HG03460 (cell line): ENCODE measurements around the gene SCMH1.
A peak's percentile ranks its signal among the peaks of the same experiment; 100 is the strongest.

Experiments used
- ATAC-seq: cut with Tn5 transposase; IDR thresholded peaks from one replicate; pipeline ENCODE4 v1.9.1; 2021; ENCODE audit not compliant: unreplicated experiment

SCMH1 gene

DNA sequence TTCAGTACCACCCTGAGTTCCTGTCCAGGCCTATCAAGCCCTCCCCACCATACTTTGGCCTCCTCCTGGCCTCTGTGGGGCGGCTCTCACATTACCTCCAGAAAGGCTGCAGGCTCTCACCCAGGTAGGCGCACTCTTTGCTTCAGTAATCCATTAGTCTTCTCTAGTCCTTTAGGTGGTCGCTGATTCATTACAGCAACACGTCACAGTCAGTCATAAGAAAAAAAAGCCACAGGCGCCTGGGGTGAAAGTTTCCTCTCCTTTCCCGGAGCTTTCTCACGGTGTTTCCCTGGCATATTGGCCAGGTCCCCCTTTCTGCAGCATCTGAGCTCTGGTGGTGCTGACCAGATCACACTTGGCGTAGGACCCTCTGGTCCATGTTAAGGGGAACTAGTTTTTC lies 232.6 kb downstream of the SCMH1 start:
- ATAC-seq, result no peak

- ATAC-seq, result no peak
Observed at GRCh38 chr1:41006942-41007865, 234.9 kb downstream of the SCMH1 start.

- ATAC-seq, result no peak
Observed at GRCh38 chr1:41005876-41006275, 236.2 kb downstream of the SCMH1 start.

DNA sequence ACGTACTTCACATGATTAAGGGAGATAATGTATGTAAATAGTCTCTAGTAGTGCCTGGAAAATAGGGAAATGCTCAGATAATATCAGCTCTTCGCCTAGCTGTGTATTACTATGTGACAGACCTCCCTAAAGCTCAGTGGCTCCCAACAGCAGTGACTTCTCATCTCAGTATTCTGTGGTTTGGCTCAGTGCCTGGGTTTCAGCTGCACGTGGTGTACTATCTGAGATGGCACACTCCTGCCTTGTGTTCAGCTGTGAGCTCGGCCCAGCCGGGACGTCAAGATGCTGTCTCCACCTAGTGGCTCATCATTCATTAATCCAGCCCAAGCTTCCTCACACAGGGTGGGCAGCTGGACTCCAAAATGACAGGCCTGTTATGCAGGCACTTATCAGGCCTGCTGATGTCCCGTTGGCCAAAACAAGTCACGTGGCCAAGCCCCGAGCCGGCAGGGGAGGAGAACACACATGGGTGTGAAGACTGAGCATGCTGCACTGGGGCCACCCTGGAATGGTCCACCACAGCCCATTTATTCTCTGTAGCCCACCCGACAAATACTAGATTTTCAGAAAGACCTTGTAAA lies 238.4 kb downstream of the SCMH1 start:
- ATAC-seq, result peak; percentile 93

DNA sequence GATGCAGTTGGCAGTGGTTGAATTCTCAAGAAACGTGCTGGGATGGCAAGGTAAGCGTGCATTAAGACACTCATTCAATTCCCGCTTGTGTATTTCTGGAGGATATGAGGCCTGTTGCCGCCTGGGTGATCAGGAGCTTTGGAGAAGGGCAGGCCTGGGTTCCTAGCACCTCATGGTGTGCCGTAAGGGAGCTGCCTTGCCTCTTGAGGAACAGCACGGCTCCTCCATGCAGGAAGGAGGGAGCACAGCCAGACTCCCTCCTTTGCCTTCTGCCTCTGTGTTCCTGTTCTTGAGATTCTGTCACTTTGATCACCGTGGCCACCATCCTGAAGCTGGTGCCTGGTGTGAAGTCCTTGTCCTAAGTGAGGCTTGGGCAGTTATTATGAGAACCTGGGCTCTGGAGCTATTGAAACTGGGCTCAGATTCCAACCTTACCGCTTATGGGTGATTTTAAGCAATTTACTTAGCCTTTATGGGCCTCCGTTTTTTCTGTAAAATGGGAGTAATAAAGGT lies 238.9 kb downstream of the SCMH1 start:
- no peak for ATAC-seq

GRCh38 chr1:40998668-40999067 lies 243.4 kb downstream of the SCMH1 start:
- ATAC-seq, result no peak

- ATAC-seq, result no peak
Observed at GRCh38 chr1:40997096-40997495, 245.0 kb downstream of the SCMH1 start.

DNA sequence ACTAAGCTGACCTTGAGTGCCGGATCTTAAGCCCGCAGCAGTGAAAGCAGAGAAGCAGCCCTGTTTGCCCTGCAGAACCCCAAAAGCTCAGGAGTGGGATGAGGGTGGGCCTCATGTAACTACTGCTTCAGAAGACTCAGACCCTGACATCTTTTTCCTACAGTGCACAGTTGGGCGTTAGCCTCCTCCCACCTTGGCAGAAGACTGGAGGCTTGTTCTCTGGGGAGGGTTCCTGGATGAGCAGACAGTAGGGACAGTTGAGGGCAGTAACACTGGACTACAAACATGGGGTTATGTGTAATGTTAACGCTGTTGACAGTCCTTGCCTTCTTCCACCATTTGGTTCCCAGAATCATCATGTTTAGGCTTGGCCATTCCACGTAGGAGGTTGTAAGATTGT lies 253.0 kb downstream of the SCMH1 start:
- no peak for ATAC-seq

DNA sequence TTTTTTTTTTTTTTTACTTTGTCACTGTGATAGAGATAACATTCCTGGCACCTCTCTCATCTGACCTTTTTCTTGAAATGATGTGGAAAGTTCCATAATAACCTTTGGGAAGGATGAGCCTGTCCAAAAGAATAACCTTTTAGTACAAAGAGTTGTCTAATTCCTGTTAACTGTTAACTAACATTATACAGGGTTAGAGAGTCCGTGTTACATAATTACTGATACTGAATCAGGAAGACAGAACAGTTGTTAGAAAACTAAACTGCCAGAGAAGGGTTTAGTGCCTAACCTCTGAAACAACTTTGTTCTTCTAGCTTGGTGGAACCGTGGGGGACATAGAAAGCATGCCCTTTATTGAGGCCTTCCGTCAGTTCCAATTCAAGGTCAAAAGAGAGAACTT lies 253.8 kb downstream of the SCMH1 start:
- no peak for ATAC-seq

DNA sequence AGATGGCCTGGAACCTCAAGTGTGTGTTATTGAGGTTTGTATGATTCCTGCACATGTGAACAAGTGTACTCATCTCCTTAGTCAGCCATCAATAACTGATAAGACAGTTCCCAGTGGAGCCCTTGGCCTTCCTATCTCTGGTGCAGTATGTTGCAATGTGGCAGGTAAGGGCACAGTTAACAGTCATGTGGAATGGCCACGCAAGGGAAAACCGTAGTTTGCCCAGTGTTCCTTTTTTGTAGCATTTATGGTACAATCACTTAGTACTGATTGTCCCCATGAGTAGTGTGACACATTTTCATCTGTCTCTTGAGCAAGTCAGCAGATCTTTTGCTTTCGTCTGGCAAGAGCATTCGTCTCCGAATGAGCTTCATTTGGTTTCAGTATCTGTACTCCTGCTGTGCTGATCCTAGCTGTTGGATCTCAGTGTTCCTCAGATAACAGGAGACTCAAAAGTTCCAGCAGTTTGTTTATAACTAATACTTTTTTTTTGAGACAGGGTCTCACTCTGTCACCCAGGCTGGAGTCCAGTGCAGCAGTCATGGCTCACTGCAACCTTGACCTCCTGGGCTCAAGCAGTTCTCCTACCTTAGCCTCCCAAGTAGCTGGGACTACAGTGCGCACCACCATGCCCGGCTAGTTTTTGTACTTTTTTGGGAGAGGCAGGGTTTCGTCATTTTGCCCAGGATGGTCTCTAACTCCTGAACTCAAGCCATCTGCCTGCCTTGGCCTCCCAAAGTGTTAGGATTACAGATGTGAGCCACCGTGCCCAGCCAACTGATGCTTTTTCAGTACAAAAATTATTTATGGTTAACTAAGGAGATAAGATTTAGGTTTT lies 254.4 kb downstream of the SCMH1 start:
- ATAC-seq, result no peak

DNA sequence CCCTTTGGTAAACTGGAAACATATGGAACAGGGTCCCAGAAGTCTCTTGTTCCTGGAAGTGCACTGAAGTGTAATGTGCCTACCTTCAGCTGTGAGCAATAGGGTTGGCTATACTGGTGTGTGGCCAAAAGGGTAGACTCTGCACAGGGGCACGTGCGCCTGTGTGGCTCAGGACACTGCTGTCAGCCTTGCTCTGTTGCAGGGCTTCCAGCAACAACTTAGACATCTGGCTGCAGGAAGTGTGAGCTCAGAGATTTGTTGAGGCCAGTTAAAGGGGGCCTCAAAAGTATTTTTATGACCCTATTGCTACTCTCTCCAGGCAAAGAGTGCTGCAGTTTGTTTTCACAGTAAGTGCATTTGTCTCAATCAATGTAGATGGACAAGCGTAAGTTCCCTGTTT lies 255.2 kb downstream of the SCMH1 start:
- no peak for ATAC-seq

- no peak for ATAC-seq
Observed at GRCh38 chr1:40986328-40986783, 255.8 kb downstream of the SCMH1 start.

GRCh38 chr1:40985875-40986274 lies 256.2 kb downstream of the SCMH1 start:
- ATAC-seq, result no peak

GRCh38 chr1:40985161-40985560 lies 256.9 kb downstream of the SCMH1 start:
- no peak for ATAC-seq

DNA sequence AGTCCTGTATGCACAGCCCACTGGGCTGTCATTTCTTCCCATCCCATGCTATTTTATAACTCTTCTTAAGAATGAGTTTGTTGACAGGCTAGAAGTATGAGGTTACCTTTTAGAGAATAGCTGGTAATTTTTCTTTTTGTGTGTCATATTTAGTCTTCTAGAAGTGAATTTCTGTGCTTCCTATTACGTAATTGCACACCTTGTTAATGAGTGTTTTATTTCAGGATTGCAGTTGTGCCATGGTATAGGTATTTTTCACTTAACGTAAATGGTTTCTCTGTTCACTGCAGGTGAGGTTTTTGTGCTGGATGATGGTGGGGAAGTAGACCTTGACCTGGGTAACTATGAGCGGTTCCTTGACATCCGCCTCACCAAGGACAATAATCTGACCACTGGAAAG lies 257.6 kb downstream of the SCMH1 start:
- ATAC-seq, result no peak

DNA sequence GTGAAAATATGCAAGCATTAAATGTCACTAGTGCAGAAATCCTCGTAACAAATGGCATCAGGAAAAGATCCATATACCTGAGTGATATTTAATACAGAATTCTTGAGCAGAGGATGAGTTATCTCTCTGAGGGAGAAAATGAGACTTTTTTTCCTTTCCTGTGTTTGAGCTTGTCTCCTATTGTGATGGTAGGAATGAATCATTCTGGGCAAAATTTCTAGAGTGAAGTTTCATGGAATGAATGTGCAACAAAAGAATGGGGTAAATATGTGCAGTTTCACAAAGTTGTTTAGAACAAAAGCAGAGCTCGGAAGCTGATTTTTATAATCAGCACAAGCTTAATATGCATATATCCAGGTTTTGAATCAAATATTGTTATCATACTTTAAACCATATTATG lies 258.0 kb downstream of the SCMH1 start:
- no peak for ATAC-seq

- ATAC-seq, result no peak
Observed at GRCh38 chr1:40983286-40983685, 258.8 kb downstream of the SCMH1 start.

DNA sequence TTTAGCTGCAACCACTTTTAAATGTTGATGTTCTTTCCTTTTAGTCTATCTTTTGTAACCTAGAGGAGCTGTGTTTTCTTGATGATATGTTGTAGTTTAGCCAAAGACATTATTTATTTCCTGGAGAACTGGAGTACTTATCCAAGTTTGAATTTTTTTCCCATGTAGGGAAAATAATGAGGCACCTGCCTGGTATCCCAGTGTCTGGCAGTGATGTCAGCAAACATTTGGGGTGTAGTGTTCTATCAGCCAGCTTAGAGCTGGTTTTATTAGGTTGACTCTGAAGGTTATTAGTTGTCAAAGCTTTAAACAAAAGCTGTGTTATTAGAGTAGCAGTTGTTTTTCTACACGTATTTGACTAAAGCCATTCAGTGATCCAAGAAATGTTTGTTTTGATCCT lies 259.4 kb downstream of the SCMH1 start:
- ATAC-seq, result no peak

- no peak for ATAC-seq
Observed at GRCh38 chr1:40981691-40982448, 260.2 kb downstream of the SCMH1 start.

- ATAC-seq, result no peak
Observed at GRCh38 chr1:40980453-40981121, 261.5 kb downstream of the SCMH1 start.
